Uterus (tissue), 4 donors: ENCODE results near the gene TMC5. TPM values are rescaled to one million over a fixed set of nuclear protein-coding genes. Genes with fewer than 3 reads are reported as not detected.

Experiments
- DNase-seq, 2 donors: peaks; one replicate each; pipeline ENCODE4 v3.0.0-alpha.2; 2019 to 2020
- H3K27ac ChIP-seq, 2 donors: fragments of 200-600 bp; sonication (generic); 1 replicate in 1 of 2; 2 replicates in 1 of 2; pipeline ENCODE4 v1.5.1; 2016 to 2018
- H3K27me3 ChIP-seq, 2 donors: fragments of 200-600 bp; sonication (generic); one replicate each; pipeline ENCODE4 v1.5.1; 2018 to 2019; ENCODE audit warnings: control low read depth in 1 of 2
- H3K36me3 ChIP-seq, 2 donors: fragments of 200-600 bp; sonication (generic); one replicate each; pipeline ENCODE4 v1.5.1; 2019; ENCODE audit warnings: control low read depth in 1 of 2
- H3K4me1 ChIP-seq, 2 donors: fragments of 200-600 bp; sonication (generic); one replicate each; pipeline ENCODE4 v1.5.1; 2018 to 2019; ENCODE audit warnings: control low read depth in 1 of 2
- H3K4me3 ChIP-seq, 2 donors: fragments of 200-600 bp; sonication (generic); 1 replicate in 1 of 2; 2 replicates in 1 of 2; pipeline ENCODE4 v1.5.1; 2018 to 2019; ENCODE audit warnings: mild to moderate bottlenecking in 1 of 2
- H3K9me3 ChIP-seq, 2 donors: fragments of 200-600 bp; sonication (generic); one replicate each; pipeline ENCODE4 v1.5.1; 2019; ENCODE audit warnings: control low read depth in 1 of 2
- CTCF ChIP-seq, 4 experiments: fragments of 200-600 bp in 2 of 4; fragments of 450-650 bp in 2 of 4; sonication (generic) in 2 of 4; IDR thresholded peaks; one replicate each; pipeline ENCODE4 v1.5.1; 2016 to 2019; ENCODE audit warnings: antibody characterized with exemption in 4 of 4, mild to moderate bottlenecking in 2 of 4, moderate library complexity in 1 of 4
- POLR2A ChIP-seq, 2 donors: fragments of 450-650 bp; IDR thresholded peaks; one replicate each; pipeline ENCODE4 v1.6.1; 2016; ENCODE audit warnings: antibody characterized with exemption in 2 of 2, mild to moderate bottlenecking in 1 of 2, moderate library complexity in 1 of 2
- intact Hi-C: fragments of 100-400 bp; cut with DNase I; formaldehyde crosslinking; loops from one replicate; pipeline ENCODE4 v1.15.1; 2023; ENCODE audit warnings: low total_unique reads
- total RNA-seq, 4 donors: library from RNA; depleted of rRNA in 3 of 4; stranded (reverse); fragments of >200 nt in 3 of 4; gene quantifications; one replicate each; pipeline versions ENCODE4 v1.1.0 to v1.2.4, GENCODE V29; 2014 to 2023
- donor health status: DM: yes; HTN: yes; CAD: no.

TMC5 gene
- total RNA-seq, 4 donors from 2014 or later = under 0.01 to 2.7 TPM; not detected in 2

GRCh38 chr16:19450186-19450585 is 32.5 kb downstream of the TMC5 start:
- Histone ChIP-seq H3K4me3 (no peak overlapping the region), H3K9me3 (no peaks in the 10 kb centered on the region), H3K36me3 (no peaks in the 10 kb centered on the region), H3K4me1 (no peaks in the 10 kb centered on the region), H3K27me3 (no peaks in the 10 kb centered on the region), H3K27ac (no peak overlapping the region)
- DNase-seq = no peak
- intact Hi-C loops = no loop called here
- TF ChIP-seq CTCF (IDR thresholded peaks at IDR 0.05) (no peak), POLR2A (IDR thresholded peaks at IDR 0.05) (no peak)

GRCh38 chr16:19458722-19459379 is 41.2 kb downstream of the TMC5 start:
- Histone ChIP-seq H3K4me3 (no peak overlapping the region), H3K9me3 (no peaks in the 10 kb centered on the region), H3K27ac (no peak overlapping the region), H3K27me3 (no peaks in the 10 kb centered on the region), H3K36me3 (no peaks in the 10 kb centered on the region), H3K4me1 (no peaks in the 10 kb centered on the region)
- no peak for TF ChIP-seq CTCF (IDR thresholded peaks at IDR 0.05)
- no peak for TF ChIP-seq POLR2A (IDR thresholded peaks at IDR 0.05)
- DNase-seq = no peak
- intact Hi-C loops = no loop called here

GRCh38 chr16:19460397-19460796 is 42.7 kb downstream of the TMC5 start:
- Histone ChIP-seq H3K36me3 (no peaks in the 10 kb centered on the region), H3K4me1 (no peaks in the 10 kb centered on the region), H3K4me3 (no peak overlapping the region), H3K9me3 (no peaks in the 10 kb centered on the region), H3K27ac (no peak overlapping the region), H3K27me3 (no peaks in the 10 kb centered on the region)
- intact Hi-C loops = no loop called here
- DNase-seq = no peak
- TF ChIP-seq POLR2A (IDR thresholded peaks at IDR 0.05) = no peak

GRCh38 chr16:19463468-19464315 is 46.0 kb downstream of the TMC5 start:
- Histone ChIP-seq H3K36me3 (no peaks in the 10 kb centered on the region), H3K27me3 (no peaks in the 10 kb centered on the region), H3K9me3 (no peaks in the 10 kb centered on the region), H3K4me1 (no peaks in the 10 kb centered on the region), H3K4me3 (no peak overlapping the region), H3K27ac (no peak overlapping the region)
- no peak for DNase-seq
- intact Hi-C loops = no loop called here
- no peak for TF ChIP-seq CTCF (IDR thresholded peaks at IDR 0.05)
- TF ChIP-seq POLR2A (IDR thresholded peaks at IDR 0.05) = no peak

GRCh38 chr16:19468300-19468699 is 50.6 kb downstream of the TMC5 start:
- TF ChIP-seq POLR2A (IDR thresholded peaks at IDR 0.05) (no peak), CTCF (IDR thresholded peaks at IDR 0.05) (no peak)
- no peaks in the 10 kb centered on the region for H3K27me3 ChIP-seq
- intact Hi-C loops = no loop called here
- H3K4me1 ChIP-seq = no peaks in the 10 kb centered on the region
- H3K36me3 ChIP-seq = no peaks in the 10 kb centered on the region
- no peak for DNase-seq
- H3K4me3 ChIP-seq = no peak overlapping the region
- H3K9me3 ChIP-seq = no peaks in the 10 kb centered on the region
- H3K27ac ChIP-seq = no peak overlapping the region
